ENCODE measurements around the gene CAGE1.

- TF ChIP-seq CTCF (IDR thresholded peaks at IDR 0.05; ENCODE audit: poor library complexity) (no peak), EZH2 (IDR thresholded peaks at IDR 0.05; ENCODE audit: borderline replicate concordance) (no peak)
Measured at GRCh38 chr6:7414811-7415210, 25.3 kb upstream of the CAGE1 start.

Data from hepatocyte (in vitro differentiated cells).